HG03108 (cell line): ENCODE data around the gene SRSF3.
"Not testable (repeated sequence)": the region's sequence is repeated elsewhere in the genome, so short reads cannot be mapped to it uniquely, and the experiment has no call there.

ENCODE experiments used
- ATAC-seq: cut with Tn5 transposase; IDR thresholded peaks from one replicate; pipeline ENCODE4 v1.9.1; 2021; ENCODE audit warnings: moderate library complexity; ENCODE audit not compliant: unreplicated experiment

Gene SRSF3

DNA sequence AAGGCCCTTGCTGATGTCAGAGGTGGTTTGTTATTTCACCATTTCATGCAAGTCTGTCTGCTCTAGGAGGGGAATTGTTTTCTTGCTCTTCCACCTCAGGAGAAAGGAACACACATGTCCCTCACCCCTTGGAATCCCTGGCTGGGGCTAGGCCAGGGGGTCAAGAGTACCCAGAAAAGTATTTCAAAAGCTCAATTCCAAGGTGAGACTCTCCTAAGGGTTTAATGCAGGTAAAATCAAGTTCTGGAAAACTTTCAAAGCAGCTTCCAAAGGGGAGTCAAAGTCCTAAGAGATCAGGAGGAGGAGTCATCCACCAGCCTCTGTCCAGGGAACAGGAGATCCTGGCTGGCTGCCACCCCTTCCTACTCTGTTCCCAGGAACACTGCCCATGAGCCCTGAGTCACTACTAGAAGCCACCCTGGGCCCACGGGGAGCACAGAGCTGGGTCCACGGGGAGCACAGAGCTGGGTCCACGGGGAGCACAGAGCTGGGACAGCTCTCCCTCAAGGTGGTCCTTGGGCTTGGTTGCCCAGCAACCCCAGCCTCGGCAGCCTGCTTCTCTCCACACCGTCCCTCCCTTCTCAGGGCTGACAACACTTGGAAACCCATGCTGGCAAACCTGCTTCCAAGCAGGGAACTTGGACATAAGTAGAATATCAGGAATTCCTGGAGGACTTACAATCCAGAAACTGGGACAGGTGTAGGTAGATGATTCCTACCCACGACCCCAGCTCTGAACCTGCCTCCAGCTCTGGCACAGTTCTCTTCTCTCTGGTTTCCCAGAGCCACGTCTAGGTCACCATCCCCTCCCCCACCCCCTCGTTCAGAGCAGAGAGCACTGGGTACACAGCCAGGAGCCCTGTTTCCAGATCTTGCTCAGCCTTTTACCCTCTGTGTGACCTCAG, 49.0 kb downstream of the SRSF3 start:
- ATAC-seq = no peak

DNA sequence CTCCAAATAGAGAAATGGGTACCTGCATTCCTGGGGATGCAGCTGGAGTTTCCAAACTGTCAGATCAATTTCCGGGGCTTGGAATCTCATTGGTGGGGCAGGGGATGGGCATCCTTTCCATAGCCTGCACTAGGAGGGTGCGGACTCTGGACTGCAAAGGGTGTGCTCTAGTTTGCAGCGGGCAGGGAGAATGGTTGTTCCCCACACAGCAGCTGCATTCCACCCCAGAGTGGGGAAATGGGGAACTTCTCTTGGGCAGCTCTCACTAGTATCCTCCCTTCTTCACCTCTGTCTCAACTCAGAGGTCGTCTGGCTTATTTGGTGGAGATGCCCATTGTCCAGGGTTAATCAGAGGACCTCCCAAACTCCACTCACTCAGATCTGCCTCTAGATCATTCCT, 49.8 kb downstream of the SRSF3 start:
- no peak for ATAC-seq

DNA sequence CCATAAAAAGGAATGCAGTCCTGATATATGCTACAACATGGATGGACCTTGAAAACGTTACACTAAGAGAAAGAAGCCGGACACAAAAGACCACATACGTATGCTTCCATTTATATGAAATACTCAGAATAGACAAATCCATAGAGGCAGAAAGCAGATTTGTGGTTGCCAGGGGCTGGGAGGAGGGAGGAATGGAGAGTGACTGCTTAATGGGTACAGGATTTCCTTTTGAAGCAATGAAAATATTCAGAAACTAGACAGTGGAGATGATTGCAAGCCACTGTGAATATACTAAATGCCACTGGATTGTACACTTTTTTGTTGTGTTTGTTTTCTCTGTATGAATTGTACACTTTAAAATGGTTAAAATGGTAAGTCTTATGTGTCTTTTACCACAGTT, 54.9 kb downstream of the SRSF3 start:
- ATAC-seq = no peak

DNA sequence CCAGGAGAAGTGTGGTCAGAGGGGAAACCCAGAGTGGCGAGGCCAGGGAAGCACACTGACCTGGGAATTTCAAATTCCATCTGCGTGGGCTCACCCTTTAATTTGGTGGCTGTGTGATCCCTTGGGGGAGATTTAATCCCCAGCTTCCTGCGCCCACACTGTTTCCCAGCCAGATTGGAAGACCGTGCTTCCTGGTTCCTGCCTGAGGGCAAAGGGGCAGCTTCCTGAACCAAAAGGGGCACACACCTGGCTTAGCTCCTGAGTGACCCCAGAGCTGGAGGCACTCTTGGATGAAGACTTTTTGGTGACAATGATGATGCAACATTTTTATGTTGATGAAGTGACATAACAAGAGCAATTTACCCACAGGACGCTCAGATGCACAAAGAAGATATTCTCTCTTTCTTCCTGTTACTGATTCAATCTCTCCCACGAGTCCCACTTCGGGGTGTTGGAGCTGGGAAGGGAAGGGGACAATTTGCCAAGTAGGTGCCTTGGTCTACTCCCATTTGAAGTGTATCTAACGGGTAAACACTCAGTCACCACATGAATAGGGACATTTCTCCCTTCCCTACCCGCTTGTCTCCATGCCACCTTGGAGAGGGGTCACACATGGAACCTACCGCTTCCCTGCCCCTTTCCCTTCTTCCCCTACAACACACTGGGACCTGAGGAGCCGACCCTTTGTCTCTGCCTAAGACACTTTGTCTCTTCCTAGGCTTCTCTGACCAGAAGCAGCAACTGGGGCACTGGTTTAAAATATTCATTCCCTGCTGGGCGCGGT, 55.7 kb downstream of the SRSF3 start:
- no peak for ATAC-seq

DNA sequence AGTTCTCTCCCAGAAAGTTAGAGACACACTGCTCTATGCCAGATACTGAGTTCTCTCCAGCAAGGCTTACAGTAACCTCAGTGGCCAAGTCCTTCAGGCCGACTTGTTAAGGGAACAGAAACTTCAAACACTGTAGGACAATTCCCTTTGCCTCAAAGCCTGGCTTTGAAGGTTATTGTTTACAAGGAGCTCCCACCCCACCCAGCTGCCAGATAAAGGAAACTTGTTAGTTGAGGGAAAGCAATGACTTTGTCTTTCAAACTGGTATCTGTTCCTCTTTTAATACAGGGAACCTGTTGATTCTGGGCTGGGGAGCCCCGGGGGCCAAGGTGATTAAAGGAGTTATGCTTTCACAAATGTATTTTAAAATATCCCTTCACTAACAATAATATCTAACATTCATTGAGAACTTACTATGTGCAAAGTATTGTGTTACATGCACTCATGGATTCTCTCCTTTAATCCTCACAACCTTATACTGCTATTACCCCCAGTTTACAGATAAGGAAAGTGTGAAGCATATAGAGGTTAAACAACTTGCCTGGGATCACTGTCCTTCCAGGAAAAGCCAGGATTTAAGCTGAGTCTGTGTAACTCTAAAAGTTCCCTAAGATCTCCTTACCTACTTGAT, 56.8 kb downstream of the SRSF3 start:
- ATAC-seq = peak; percentile 73

DNA sequence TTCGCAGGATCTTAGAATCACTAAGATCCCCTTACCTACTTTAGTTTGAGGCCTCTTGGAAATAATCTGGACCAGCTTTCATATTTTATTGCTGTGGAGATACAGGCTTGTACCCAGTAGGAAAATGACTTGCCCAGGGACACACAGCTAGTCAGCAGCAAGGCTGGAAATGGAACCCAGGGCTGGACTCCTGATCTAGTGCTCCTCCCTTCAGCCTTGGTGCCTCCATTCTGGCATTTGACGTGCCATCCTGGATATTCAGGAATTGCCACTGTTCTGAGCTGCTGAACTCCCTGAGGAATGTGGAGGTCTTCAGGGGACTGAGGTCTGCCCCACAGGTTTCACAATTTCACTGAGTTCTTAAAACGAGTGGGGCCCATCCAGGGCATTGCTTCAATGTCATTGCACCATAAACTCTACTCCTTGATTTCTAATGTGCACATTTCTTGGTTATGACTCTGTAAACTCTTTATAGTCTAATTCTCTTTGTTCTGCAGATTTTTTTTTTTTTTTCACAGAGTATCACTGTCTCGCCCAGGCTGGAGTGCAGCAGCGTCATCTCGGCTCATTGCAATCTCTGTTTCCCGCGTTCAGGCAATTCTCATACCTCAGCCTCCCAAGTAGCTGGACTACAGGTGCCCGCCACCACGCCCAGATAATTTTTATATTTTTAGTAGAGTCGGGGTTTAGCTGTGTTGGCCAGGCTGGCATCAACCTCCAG, 57.7 kb downstream of the SRSF3 start:
- ATAC-seq = no peak

DNA sequence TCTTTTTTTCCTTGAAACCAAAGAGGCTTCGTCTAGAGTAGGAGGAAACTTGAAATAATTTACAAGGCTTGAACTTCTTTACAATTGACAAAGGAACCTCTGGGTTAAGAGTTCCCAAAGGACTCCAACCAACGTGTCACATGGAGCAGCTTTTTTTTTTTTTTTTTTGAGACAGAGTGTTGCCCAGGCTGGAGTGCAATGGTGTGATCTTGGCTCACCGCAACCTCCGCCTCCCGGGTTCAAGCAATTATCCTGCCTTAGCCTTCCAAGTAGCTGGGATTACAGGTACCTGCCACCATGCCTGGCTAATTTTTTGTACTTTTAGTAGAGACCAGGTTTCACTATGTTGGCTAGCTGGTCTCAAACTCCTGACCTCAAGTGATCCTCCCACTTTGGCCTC, 60.3 kb downstream of the SRSF3 start:
- not testable (repeated sequence) for ATAC-seq
